Upper lobe of left lung (tissue), 6 donors: ENCODE results near the gene EMX1. TPM values are rescaled to one million over a fixed set of nuclear protein-coding genes. Genes with fewer than 3 reads are reported as not detected.

Experiments
- ATAC-seq, 2 donors: fragments of 200-7000 bp; cut with Tn5 transposase; one replicate each; pipeline ENCODE4 v1.9.1; 2022; ENCODE audit warnings: mild to moderate bottlenecking in 2 of 2, moderate library complexity in 2 of 2; ENCODE audit not compliant: low FRiP score in 2 of 2
- DNase-seq, 2 donors: peaks; one replicate each; pipeline ENCODE4 v3.0.0-alpha.2; 2019 to 2020
- H3K27ac ChIP-seq, 4 donors: fragments of 200-600 bp; sonication (generic); one replicate each; pipeline ENCODE4 v1.5.1; 2016 to 2019
- H3K27me3 ChIP-seq, 4 donors: fragments of 200-600 bp; sonication (generic); one replicate each; pipeline ENCODE4 v1.5.1; 2017 to 2019
- H3K36me3 ChIP-seq, 4 donors: fragments of 200-600 bp; sonication (generic); one replicate each; pipeline ENCODE4 v1.5.1; 2016 to 2019
- H3K4me1 ChIP-seq, 4 donors: fragments of 200-600 bp; sonication (generic); one replicate each; pipeline ENCODE4 v1.5.1; 2018 to 2019
- H3K4me3 ChIP-seq, 4 donors: fragments of 200-600 bp; sonication (generic); one replicate each; pipeline ENCODE4 v1.5.1; 2017 to 2019; ENCODE audit warnings: mild to moderate bottlenecking in 2 of 4, moderate library complexity in 1 of 4
- H3K9me3 ChIP-seq, 4 donors: fragments of 200-600 bp; sonication (generic); one replicate each; pipeline ENCODE4 v1.5.1; 2018 to 2019
- EP300 ChIP-seq, 4 donors: sonication (generic); formaldehyde crosslinking; IDR thresholded peaks; one replicate each; pipeline ENCODE4 v1.5.1; 2017; ENCODE audit warnings: antibody characterized with exemption in 4 of 4, control low read depth in 2 of 4
- POLR2A ChIP-seq, 4 donors: fragments of 450-650 bp; IDR thresholded peaks; one replicate each; pipeline ENCODE4 v1.5.1; 2016 to 2017; ENCODE audit warnings: antibody characterized with exemption in 4 of 4, mild to moderate bottlenecking in 2 of 4
- POLR2AphosphoS5 ChIP-seq, 2 donors: sonication (generic); formaldehyde crosslinking; IDR thresholded peaks; one replicate each; pipeline ENCODE4 v1.5.1; 2017; ENCODE audit warnings: antibody characterized with exemption in 2 of 2
- WGBS, 2 donors: methylation state at CpG; one replicate each; pipeline ENCODE4 v1.1.5; 2017 to 2018; 5-methylcytosine and 5-hydroxymethylcytosine counted together
- total RNA-seq, 6 donors: library from RNA; depleted of rRNA in 4 of 6; stranded (reverse); fragments of >200 nt in 4 of 6; gene quantifications; one replicate each; pipeline versions ENCODE4 v1.1.0 to v1.2.1, GENCODE V29; 2016 to 2021
- TF ChIP-seq, protein P1 (sequence below), 6 experiments: fragments of 450-650 bp in 4 of 6; fragments of 200-600 bp in 2 of 6; sonication (generic) in 2 of 6; IDR thresholded peaks; one replicate each; pipeline ENCODE4 v1.5.1; 2016 to 2019; ENCODE audit warnings: antibody characterized with exemption in 6 of 6
- donor health status: DM: no; HTN: no; CAD: no; lungs with moderate emphysema.
- donor health status: DM: no; HTN: yes; CAD: no; lungs with severe emphysema.

The EMX1 gene
- total RNA-seq, 6 donors from 2014 or later, result not detected

- ATAC-seq, result peak in 1 of 2 donors; percentile 18
- peak; percentile 15 to 83 for DNase-seq
- 5 to 7% methylated on average over 18 to 20 of the region's 61 CpGs for WGBS, 2 donors
- Histone ChIP-seq H3K9me3 (no peaks in the 10 kb centered on the region), H3K27me3 (peaks cover 2 to 66% (median 54%) of the 10 kb centered on the region in 4 donors), H3K4me1 (peaks cover 23 to 30% (median 28%) of the 10 kb centered on the region in 4 donors), H3K36me3 (no peaks in the 10 kb centered on the region), H3K27ac (no peak overlapping the region), H3K4me3 (no peak overlapping the region)
- no peak for TF ChIP-seq POLR2AphosphoS5 (IDR thresholded peaks at IDR 0.05)
- no peak for TF ChIP-seq POLR2A (IDR thresholded peaks at IDR 0.05)
- TF ChIP-seq EP300 (IDR thresholded peaks at IDR 0.05), result no peak
- TF ChIP-seq, protein P1, sequence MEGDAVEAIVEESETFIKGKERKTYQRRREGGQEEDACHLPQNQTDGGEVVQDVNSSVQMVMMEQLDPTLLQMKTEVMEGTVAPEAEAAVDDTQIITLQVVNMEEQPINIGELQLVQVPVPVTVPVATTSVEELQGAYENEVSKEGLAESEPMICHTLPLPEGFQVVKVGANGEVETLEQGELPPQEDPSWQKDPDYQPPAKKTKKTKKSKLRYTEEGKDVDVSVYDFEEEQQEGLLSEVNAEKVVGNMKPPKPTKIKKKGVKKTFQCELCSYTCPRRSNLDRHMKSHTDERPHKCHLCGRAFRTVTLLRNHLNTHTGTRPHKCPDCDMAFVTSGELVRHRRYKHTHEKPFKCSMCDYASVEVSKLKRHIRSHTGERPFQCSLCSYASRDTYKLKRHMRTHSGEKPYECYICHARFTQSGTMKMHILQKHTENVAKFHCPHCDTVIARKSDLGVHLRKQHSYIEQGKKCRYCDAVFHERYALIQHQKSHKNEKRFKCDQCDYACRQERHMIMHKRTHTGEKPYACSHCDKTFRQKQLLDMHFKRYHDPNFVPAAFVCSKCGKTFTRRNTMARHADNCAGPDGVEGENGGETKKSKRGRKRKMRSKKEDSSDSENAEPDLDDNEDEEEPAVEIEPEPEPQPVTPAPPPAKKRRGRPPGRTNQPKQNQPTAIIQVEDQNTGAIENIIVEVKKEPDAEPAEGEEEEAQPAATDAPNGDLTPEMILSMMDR (IDR thresholded peaks at IDR 0.05), result no peak
Measured at GRCh38 chr2:72924353-72925240, 7.3 kb downstream of the EMX1 start.

DNA sequence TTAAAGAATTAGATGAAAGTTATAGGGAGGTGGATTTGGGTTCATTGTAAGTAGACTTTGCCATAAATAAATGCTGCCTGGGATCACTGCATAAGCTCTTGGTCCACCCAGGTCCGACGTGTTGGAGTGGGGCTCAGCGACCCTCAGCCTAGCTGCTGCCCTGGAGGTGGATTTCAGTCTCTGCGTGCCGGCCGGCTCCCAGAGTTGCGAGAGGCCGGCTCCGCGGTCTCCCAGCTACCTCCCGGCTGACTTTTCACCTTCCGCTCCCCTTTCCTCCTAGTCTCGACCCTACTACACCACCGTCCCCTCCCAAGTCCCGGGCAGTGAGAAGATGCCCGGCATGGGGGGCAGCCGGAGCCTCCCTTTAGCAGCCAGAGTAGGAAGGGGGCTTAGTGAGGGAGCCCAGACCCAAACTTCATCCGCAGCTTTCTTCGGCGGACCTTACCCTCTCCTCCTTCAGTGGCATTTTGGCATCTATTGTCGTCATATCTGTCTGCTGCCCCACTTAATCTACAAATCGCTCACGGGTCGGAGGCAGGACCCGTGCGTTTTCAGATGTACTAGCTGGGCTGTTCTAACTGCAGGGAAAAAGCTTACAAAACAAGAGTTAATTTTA is 8.1 kb downstream of the EMX1 start:
- peak in 1 of 2 donors; percentile 14 for DNase-seq
- TF ChIP-seq, protein P1 (IDR thresholded peaks at IDR 0.05), result no peak
- no peak for TF ChIP-seq POLR2AphosphoS5 (IDR thresholded peaks at IDR 0.05)
- no peak for TF ChIP-seq EP300 (IDR thresholded peaks at IDR 0.05)
- no peak for TF ChIP-seq POLR2A (IDR thresholded peaks at IDR 0.05)
- Histone ChIP-seq H3K4me1 (peaks cover 15 to 22% (median 20%) of the 10 kb centered on the region in 4 donors), H3K36me3 (no peaks in the 10 kb centered on the region), H3K27ac (no peak overlapping the region), H3K9me3 (no peaks in the 10 kb centered on the region), H3K27me3 (peaks cover 2 to 57% (median 47%) of the 10 kb centered on the region in 4 donors), H3K4me3 (no peak overlapping the region)
- no peak for ATAC-seq
- 9 to 12% methylated on average over 25 to 26 of the region's 26 CpGs for WGBS, 2 donors

DNA sequence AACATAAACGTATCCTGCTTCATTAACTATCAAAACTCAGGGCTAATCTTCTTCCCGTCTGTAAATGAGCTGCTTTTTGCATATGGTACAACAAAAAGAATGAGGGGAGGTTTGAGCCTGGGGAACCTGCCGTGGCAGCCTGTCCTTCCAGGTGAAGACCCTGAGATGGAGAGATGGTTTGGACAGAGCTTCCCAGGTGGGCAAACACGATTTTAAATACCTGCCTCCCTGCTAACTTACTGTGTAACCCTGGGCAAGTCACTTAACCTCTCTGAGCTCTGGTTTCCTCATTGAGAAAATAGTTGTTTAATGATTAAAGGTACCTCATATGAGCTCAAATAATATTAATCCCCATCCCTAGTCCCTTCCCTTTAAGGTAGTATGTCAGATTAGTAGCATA is 9.0 kb downstream of the EMX1 start:
- ATAC-seq (no peak), DNase-seq (no peak)
- WGBS, 2 donors, result 8 to 16% methylated on average over 4 of the region's 4 CpGs
- Histone ChIP-seq H3K36me3 (no peaks in the 10 kb centered on the region), H3K4me3 (no peak overlapping the region), H3K27ac (no peak overlapping the region), H3K9me3 (no peaks in the 10 kb centered on the region), H3K27me3 (peaks cover 2 to 48% (median 38%) of the 10 kb centered on the region in 4 donors), H3K4me1 (peaks cover 9 to 15% (median 14%) of the 10 kb centered on the region in 4 donors)
- TF ChIP-seq, protein P1 (IDR thresholded peaks at IDR 0.05), result no peak
- no peak for TF ChIP-seq POLR2A (IDR thresholded peaks at IDR 0.05)
- no peak for TF ChIP-seq POLR2AphosphoS5 (IDR thresholded peaks at IDR 0.05)

DNA sequence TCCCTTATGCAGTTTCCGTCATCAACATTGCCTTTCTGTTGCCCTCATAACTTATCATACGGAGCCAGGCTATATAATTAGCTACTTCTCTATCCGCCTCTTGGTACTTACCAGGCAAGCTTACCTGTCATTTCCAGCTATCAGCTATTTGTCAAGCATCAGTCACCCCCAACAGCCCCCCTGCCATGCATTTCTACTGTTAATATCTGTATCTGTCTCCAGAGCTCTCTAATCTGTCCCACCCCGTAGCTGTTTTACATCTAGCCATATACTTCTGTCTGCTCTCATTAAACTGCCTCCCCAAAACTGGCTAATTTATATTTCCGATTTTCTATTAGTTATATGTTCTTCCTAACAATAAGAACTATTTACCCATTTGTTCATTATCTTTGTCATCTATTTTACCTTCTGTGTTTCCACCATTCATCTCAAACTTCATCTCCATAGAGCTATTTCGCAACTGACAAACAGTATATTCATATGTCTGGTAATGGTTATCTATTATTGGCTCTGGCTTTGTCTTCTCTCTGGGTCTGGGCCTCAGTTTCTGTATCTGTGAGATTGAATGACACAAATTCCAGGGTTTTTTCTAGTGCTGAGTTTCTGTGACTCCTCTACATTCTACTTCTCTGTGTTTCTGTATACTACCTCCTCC is 9.6 kb downstream of the EMX1 start:
- DNase-seq, result no peak
- H3K4me3 ChIP-seq, result no peak overlapping the region
- H3K9me3 ChIP-seq, result no peaks in the 10 kb centered on the region
- TF ChIP-seq POLR2AphosphoS5 (IDR thresholded peaks at IDR 0.05), result no peak
- TF ChIP-seq, protein P1 (IDR thresholded peaks at IDR 0.05), result no peak
- no peak for TF ChIP-seq POLR2A (IDR thresholded peaks at IDR 0.05)
- no peak for TF ChIP-seq EP300 (IDR thresholded peaks at IDR 0.05)
- H3K27me3 ChIP-seq, result peaks cover 2 to 42% (median 36%) of the 10 kb centered on the region in 4 donors
- 59 to 65% methylated on average over 6 of the region's 6 CpGs for WGBS, 2 donors
- no peak overlapping the region for H3K27ac ChIP-seq
- no peaks in the 10 kb centered on the region for H3K36me3 ChIP-seq
- no peak for ATAC-seq
- peaks cover 9 to 15% (median 14%) of the 10 kb centered on the region in 4 donors for H3K4me1 ChIP-seq
